Endometrium (tissue), 2 donors: ENCODE measurements around the gene EFNA2.
A peak's percentile ranks its signal among the peaks of the same experiment; 100 is the strongest.
"Not testable (repeated sequence)": the region's sequence is repeated elsewhere in the genome, so short reads cannot be mapped to it uniquely, and the experiment has no call there.

Source experiments
- FAIRE-seq: peaks from 2 replicates; lab custom pipeline; 2012; peaks lifted over from hg19 to GRCh38; lab: Jason Lieb, UNC
- donor health status: control.
- donor health status: control.

The EFNA2 gene

DNA sequence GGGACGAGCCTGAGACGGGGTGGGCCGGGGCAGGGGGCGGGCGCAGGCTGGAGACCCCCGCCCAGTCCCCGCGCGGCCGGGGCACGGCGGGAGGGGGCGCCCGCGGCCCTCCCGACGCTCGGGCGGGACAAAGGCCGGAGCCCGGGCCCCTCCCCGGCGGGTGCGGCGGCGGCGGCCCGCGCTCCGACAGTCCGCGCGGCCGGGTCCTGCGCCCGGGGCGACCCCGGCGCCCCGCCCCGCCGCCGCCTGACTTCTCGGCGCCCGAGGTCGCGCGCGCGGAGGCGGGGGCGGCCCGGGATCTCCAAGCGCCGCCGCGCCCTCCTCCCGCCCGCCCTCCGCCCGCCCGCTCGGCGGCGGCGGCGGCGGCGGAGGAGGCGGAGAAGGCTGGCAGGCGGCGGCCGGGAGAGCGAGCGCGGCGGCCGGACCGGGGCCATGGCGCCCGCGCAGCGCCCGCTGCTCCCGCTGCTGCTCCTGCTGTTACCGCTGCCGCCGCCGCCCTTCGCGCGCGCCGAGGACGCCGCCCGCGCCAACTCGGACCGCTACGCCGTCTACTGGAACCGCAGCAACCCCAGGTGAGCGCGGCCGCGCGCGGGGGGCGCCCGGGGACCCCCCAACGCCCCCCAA lies at the start of gene EFNA2:
TSS of gene EFNA2 (plus strand) at position 137 of the 624 bp plus-strand sequence. CDS start at position 433, 296 bp downstream.
- FAIRE-seq = no peak

DNA sequence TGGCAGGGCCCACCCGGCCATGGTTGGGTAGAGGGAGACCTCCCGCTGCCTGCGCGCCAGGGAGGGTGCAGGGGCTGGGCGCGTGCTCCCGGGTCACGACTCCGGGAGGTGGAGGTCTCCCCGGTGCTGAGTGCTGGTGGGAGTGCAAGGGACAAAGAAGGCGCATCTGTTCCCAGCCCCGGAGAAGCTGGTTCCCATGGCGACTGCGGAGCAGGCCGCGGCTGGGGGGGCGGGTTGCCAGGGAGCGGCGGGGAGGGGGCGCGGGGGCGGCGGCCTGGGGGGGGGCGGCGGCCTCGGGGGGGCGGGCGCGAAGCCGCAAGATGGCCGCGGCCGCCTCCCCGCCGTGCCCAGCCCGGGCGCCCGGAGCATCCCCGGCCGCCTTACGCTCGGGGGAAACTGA lies 49.1 kb upstream of the EFNA2 start:
- no peak for FAIRE-seq

GRCh38 chr19:1237027-1237659 lies 48.5 kb upstream of the EFNA2 start:
- no peak for FAIRE-seq

GRCh38 chr19:1237754-1238368 lies 47.8 kb upstream of the EFNA2 start, which contains the start of gene CBARP:
Gene CBARP, minus strand, starts transcription at chr19:1238005. Its CDS starts 1,905 bp downstream, at chr19:1236100.
- no peak for FAIRE-seq

GRCh38 chr19:1238369-1239303 lies 47.0 kb upstream of the EFNA2 start:
- FAIRE-seq = no peak

GRCh38 chr19:1239420-1239795 lies 46.3 kb upstream of the EFNA2 start:
- FAIRE-seq = no peak

- no peak for FAIRE-seq
Measured at GRCh38 chr19:1239796-1240737, 45.6 kb upstream of the EFNA2 start.

- no peak for FAIRE-seq
Measured at GRCh38 chr19:1240925-1241324, 44.7 kb upstream of the EFNA2 start.

GRCh38 chr19:1241417-1242095 lies 44.1 kb upstream of the EFNA2 start, which contains the start of gene ATP5F1D:
Gene ATP5F1D, plus strand, starts transcription at chr19:1241751. Its CDS starts 100 bp downstream, at chr19:1241851.
- FAIRE-seq = peak; percentile 61

- no peak for FAIRE-seq
Measured at GRCh38 chr19:1243768-1244692, 41.6 kb upstream of the EFNA2 start.

GRCh38 chr19:1244693-1245451 lies 40.8 kb upstream of the EFNA2 start:
- FAIRE-seq = no peak

DNA sequence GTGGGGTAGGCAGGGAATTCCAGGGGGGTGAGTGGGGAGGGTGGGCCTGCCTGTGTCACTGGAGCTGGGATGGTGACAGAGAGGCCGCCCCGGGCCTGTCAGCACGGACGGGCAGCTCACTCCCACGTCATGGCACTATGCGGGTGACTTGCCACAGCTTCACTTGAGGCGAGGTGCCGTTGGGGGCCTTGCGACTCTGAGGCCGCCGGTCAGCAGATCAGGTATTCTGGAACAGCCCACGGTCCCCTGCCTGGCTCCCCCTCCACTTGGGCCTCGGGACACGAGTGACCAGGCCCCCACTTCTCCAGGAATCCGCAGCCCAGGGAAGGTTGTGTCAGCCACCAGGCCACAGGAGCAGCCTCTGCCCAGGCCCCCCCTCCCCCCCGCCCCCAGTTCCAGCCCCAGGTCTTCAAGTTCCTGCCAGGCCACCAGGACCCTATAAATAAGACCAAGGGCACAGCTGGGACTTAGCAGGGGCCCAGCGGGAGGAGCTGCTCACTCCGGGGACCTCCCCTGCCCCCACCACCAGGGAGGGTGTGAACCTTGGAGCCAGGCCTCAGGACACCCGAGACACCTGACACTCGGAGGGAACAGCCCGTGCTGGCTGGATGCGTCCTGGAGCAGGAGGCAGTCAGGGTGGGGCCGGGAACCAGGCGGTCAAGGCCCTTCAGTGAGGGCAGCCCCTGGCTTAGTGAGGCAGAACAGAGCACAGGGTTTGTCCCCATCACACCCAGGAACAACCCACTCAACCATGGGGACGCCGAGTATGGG lies 40.0 kb upstream of the EFNA2 start:
- no peak for FAIRE-seq

DNA sequence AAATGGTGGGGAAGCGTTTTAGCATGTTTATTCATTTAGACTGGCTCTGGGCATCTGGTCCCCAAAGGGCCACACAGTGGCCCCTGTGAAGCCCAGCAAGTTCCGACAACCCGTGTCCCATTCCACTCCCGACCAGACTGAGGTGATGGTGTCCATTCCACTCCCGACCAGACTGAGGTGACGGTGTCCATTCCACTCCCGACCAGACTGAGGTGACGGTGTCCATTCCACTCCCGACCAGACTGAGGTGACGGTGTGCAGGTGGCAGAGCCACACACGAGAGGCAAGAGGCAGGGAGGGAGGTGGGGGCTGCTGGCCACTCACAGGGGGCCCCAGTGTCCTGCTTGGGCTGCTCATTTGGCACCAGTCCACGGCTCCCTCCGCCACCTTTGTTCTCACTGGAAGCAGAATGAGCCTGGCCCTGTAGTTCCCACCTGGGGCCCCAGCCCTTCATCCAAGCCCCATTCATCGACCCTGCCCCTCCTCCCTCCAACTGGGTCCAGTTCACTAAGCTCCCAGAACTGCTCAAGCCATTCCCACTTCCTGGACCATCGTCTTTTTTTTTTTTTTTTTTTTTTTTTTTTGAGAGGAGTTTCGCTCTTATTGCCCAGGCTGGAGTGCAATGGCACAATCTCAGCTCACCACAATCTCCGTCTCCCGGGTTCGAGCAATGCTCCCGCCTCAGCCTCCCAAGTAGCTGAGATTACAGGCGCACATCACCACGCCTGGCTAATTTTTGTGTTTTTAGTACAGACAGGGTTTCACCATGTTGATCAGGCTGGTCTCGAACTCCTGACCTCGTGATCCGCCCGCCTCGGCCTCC lies 39.2 kb upstream of the EFNA2 start:
- not testable (repeated sequence) for FAIRE-seq

DNA sequence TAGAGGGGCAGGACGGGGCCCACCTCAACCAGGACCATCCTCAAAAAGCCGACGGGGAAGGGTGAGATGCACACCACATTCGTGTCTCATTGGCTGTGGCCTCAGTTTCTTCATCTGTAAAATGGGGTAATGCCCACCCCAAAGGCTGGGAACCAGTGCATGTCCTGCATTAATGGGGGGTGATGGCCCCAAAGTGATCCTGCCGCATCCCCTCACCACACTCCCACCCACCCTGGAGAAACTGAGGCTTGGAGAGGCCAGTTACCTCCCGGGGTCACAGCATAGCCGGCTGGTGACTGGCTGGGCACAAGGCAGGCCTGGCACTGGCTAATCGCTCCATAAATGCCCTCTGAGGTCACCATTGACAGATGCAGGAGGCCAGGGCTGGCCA lies 37.9 kb upstream of the EFNA2 start:
- FAIRE-seq = no peak

DNA sequence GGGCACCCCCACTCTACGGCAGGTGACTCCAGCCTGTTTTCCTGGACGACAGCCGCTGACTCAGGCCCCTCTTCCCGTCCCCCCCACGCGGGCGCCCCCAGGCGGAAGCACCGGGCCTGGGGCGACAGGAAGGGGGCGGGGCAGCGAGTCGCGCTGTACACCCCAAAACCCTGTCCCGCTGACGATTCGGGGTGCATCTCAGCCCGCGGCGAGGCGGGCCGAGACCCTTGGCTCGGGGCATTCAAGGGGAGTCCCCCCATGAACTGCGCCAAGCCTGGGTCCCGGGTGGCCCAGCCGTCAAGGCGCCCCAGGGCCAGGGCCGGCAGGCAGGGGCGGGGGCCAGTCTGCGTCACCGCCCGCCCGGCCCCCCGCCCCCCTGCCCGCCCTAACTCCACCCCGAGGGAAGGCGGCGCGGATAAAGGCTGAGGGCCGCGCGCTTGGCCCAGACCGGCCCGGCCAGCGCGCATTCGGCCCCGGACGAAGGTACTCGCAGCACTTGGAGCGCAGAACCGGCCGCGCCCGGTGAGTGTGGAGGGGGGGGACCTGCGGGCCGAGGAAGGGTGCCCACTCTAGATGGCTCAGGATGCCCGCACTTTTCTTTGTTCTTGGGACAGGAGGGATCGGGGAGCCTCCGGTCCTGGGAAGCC lies 37.4 kb upstream of the EFNA2 start, which contains the start of gene MIDN:
TSS of gene MIDN (plus strand) at position 445 of the 647 bp plus-strand sequence. CDS start 1,714 bp downstream, outside the sequence.
- FAIRE-seq = no peak

GRCh38 chr19:1248786-1249297 lies 36.8 kb upstream of the EFNA2 start:
- no peak for FAIRE-seq
